ENCODE measurements around the gene TRPV4. TPM values are rescaled to one million over a fixed set of nuclear protein-coding genes. Genes with fewer than 3 reads are reported as not detected.

Gene TRPV4
- total RNA-seq, 2 experiments from 2014 or later: not detected

DNA sequence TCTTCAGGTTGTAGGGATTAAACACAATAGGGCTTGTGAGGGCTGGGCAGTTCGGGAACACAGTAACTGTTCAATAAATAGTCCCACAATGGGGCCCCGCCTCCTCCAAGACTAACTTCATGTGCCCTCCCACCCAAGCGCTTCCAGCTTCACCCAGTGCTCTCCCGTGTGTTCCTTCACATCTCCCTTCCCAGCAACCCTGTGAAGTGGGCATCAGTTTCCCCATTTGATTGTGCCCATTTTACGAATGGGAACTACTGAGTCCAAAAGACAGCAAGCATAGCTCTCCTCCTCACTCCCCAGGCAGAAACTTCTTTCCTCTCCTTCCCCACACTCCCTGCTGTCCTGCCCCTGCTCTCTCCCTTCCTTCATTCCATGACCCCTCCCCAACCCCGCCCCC is 6.2 kb upstream of the TRPV4 start:
- H3K4me3 Mint-ChIP-seq: no peak overlapping the region
- no peaks in the 10 kb centered on the region for H3K4me1 ChIP-seq (ENCODE audit: insufficient read depth, low read length)
- TF ChIP-seq, protein P1, sequence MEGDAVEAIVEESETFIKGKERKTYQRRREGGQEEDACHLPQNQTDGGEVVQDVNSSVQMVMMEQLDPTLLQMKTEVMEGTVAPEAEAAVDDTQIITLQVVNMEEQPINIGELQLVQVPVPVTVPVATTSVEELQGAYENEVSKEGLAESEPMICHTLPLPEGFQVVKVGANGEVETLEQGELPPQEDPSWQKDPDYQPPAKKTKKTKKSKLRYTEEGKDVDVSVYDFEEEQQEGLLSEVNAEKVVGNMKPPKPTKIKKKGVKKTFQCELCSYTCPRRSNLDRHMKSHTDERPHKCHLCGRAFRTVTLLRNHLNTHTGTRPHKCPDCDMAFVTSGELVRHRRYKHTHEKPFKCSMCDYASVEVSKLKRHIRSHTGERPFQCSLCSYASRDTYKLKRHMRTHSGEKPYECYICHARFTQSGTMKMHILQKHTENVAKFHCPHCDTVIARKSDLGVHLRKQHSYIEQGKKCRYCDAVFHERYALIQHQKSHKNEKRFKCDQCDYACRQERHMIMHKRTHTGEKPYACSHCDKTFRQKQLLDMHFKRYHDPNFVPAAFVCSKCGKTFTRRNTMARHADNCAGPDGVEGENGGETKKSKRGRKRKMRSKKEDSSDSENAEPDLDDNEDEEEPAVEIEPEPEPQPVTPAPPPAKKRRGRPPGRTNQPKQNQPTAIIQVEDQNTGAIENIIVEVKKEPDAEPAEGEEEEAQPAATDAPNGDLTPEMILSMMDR (IDR thresholded peaks at IDR 0.05): no peak

DNA sequence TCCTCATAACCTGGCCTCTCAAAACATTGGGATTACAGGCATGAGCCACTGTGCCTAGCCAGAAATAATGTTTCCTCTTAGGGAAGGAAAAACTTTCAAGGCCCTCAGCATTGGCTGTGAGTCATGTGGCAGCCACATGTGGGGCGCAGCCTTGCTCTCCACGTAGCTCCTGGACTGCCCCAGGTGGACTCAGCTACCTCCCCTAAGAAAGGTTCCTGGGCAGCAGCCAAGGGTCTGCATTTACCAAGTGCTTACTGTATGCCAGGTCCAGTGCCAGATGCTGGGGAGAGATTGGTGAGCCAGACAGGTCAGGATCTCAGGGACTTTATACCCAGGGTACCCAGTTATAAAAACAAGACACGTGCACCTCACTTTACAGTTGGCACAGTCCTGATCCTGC is 3.7 kb upstream of the TRPV4 start:
- H3K27me3 Mint-ChIP-seq: peaks cover 19% of the 10 kb centered on the region
- POLR2A ChIA-PET: no interaction called here
- no peak overlapping the region for H3K27ac ChIP-seq (ENCODE audit: low read depth in 1 of 2, low read length in 2 of 2)
- H3K36me3 Mint-ChIP-seq (ENCODE audit: low read depth): no peaks in the 10 kb centered on the region
- no peaks in the 10 kb centered on the region for H3K9me3 Mint-ChIP-seq
- no peaks in the 10 kb centered on the region for H3K9me3 ChIP-seq (ENCODE audit: control insufficient read depth in 1 of 2, insufficient read depth in 1 of 2, low read length in 2 of 2)
- no peak overlapping the region for H3K4me3 ChIP-seq (ENCODE audit: low read length)
- H3K4me3 Mint-ChIP-seq: no peak overlapping the region
- H3K4me1 Mint-ChIP-seq (ENCODE audit: low read depth): peaks cover 4% of the 10 kb centered on the region
- TF ChIP-seq, protein P1 (IDR thresholded peaks at IDR 0.05): no peak
- H3K27ac Mint-ChIP-seq: no peak overlapping the region
- H3K27me3 ChIP-seq (ENCODE audit: control insufficient read depth in 1 of 2, insufficient read depth in 2 of 2, low read length in 2 of 2): peaks cover 9 to 24% of the 10 kb centered on the region in 2 experiments
- CTCF ChIA-PET: interaction anchor here (1.0 kb wide), 1 partner anchor 9 kb away, joined by 3 read pairs; no protein-coding TSS in a partner anchor
- ATAC-seq (ENCODE audit: poor library complexity): no peak
- peaks cover 4% of the 10 kb centered on the region for H3K4me1 ChIP-seq (ENCODE audit: insufficient read depth, low read length)
- H3K36me3 ChIP-seq (ENCODE audit: insufficient read depth, low read length): no peaks in the 10 kb centered on the region
- intact Hi-C loops (cut with DNase I, micrococcal nuclease): no loop called here
- no peak for DNase-seq

More for the DNA sequence above, 6.2 kb upstream of the TRPV4 start:
- intact Hi-C loops (cut with DNase I, micrococcal nuclease): no loop called here
- ChIA-PET CTCF (no interaction called here), POLR2A (no interaction called here)
- peaks cover 9% of the 10 kb centered on the region for H3K27me3 Mint-ChIP-seq
- H3K9me3 Mint-ChIP-seq: no peaks in the 10 kb centered on the region
- no peaks in the 10 kb centered on the region for H3K36me3 ChIP-seq (ENCODE audit: insufficient read depth, low read length)
- H3K4me3 ChIP-seq (ENCODE audit: low read length): no peak overlapping the region
- H3K27ac Mint-ChIP-seq: no peak overlapping the region
- no peak overlapping the region for H3K27ac ChIP-seq (ENCODE audit: low read depth in 1 of 2, low read length in 2 of 2)
- ATAC-seq (ENCODE audit: poor library complexity): no peak
- H3K9me3 ChIP-seq (ENCODE audit: control insufficient read depth in 1 of 2, insufficient read depth in 1 of 2, low read length in 2 of 2): no peaks in the 10 kb centered on the region
- no peaks in the 10 kb centered on the region for H3K4me1 Mint-ChIP-seq (ENCODE audit: low read depth)
- H3K27me3 ChIP-seq (ENCODE audit: control insufficient read depth in 1 of 2, insufficient read depth in 2 of 2, low read length in 2 of 2): peaks cover 0 to 6% of the 10 kb centered on the region in 2 experiments
- DNase-seq: no peak
- no peaks in the 10 kb centered on the region for H3K36me3 Mint-ChIP-seq (ENCODE audit: low read depth)

DNA sequence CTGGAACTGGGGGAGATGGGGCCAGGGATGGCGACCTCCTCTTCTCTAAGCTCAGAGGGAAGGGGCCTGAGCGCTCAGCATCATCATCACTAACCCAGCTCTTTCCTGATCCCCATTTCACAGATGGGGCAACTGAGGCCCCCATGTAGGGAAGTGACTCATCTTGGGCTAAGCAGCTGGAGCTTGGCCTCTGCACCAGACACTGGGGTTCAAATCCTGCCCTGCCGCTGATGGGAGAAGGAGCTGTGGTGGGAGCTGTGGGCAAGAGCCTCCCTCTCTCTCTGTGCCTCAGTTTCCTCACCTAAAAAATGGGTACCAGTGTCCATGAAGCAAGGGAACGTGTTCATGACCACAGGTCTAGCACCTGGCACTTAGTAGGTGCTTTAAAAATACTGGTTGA is 2.6 kb upstream of the TRPV4 start:
- H3K9me3 Mint-ChIP-seq: no peaks in the 10 kb centered on the region
- no peaks in the 10 kb centered on the region for H3K9me3 ChIP-seq (ENCODE audit: control insufficient read depth in 1 of 2, insufficient read depth in 1 of 2, low read length in 2 of 2)
- ChIA-PET CTCF (no interaction called here), POLR2A (no interaction called here)
- H3K27ac Mint-ChIP-seq: no peak overlapping the region
- H3K4me3 Mint-ChIP-seq: no peak overlapping the region
- peaks cover 30% of the 10 kb centered on the region for H3K27me3 Mint-ChIP-seq
- TF ChIP-seq, protein P1 (IDR thresholded peaks at IDR 0.05): no peak
- intact Hi-C loops (cut with DNase I, micrococcal nuclease): no loop called here
- ATAC-seq (ENCODE audit: poor library complexity) (no peak), DNase-seq (no peak)
- H3K4me3 ChIP-seq (ENCODE audit: low read length): no peak overlapping the region
- no peaks in the 10 kb centered on the region for H3K36me3 ChIP-seq (ENCODE audit: insufficient read depth, low read length)
- H3K4me1 Mint-ChIP-seq (ENCODE audit: low read depth): peaks cover 4% of the 10 kb centered on the region
- no peaks in the 10 kb centered on the region for H3K36me3 Mint-ChIP-seq (ENCODE audit: low read depth)
- H3K4me1 ChIP-seq (ENCODE audit: insufficient read depth, low read length): peaks cover 4% of the 10 kb centered on the region
- peaks cover 9 to 28% of the 10 kb centered on the region in 2 experiments for H3K27me3 ChIP-seq (ENCODE audit: control insufficient read depth in 1 of 2, insufficient read depth in 2 of 2, low read length in 2 of 2)
- H3K27ac ChIP-seq (ENCODE audit: low read depth in 1 of 2, low read length in 2 of 2): no peak overlapping the region

Data from CD4-positive, alpha-beta T cell (primary cell).